Lower lobe of right lung (tissue), 2 donors: ENCODE results near the gene ESPN. TPM values are rescaled to one million over a fixed set of nuclear protein-coding genes. Genes with fewer than 3 reads are reported as not detected.

Experiments
- ATAC-seq, 2 donors: fragments of 200-7000 bp; cut with Tn5 transposase; one replicate each; pipeline ENCODE4 v1.9.1; 2020 to 2022; ENCODE audit warnings: mild to moderate bottlenecking in 2 of 2, moderate library complexity in 2 of 2
- DNase-seq: peaks from one replicate; pipeline ENCODE4 v3.0.0-alpha.2; 2020
- H3K27ac ChIP-seq: fragments of 200-600 bp; one replicate; pipeline ENCODE4 v1.8.0; 2022
- H3K27me3 ChIP-seq: fragments of 200-600 bp; one replicate; pipeline ENCODE4 v1.8.0; 2022; ENCODE audit warnings: low read depth
- H3K36me3 ChIP-seq: fragments of 200-600 bp; one replicate; pipeline ENCODE4 v1.8.0; 2022; ENCODE audit warnings: mild to moderate bottlenecking
- H3K4me1 ChIP-seq: fragments of 200-600 bp; one replicate; pipeline ENCODE4 v1.8.0; 2022
- H3K4me3 ChIP-seq: fragments of 200-600 bp; one replicate; pipeline ENCODE4 v1.8.0; 2022; ENCODE audit warnings: mild to moderate bottlenecking
- H3K9me3 ChIP-seq: fragments of 200-600 bp; one replicate; pipeline ENCODE4 v1.8.0; 2022
- CTCF ChIP-seq: fragments of 200-600 bp; IDR thresholded peaks from one replicate; pipeline ENCODE4 v1.8.0; 2022; ENCODE audit warnings: antibody characterized with exemption, mild to moderate bottlenecking
- intact Hi-C: fragments of 100-400 bp; cut with DNase I; formaldehyde crosslinking; loops from one replicate; pipeline ENCODE4 v1.11.0; 2022
- total RNA-seq: library from RNA; stranded (reverse); fragmentation: NEBNext Ultra II Directional; extraction: Animal tissue kit (Norgen Biotek cat#: 25700); gene quantifications from one replicate; pipeline ENCODE4 v1.2.1, GENCODE V29; 2021
- donor health status: DM: no; HTN: yes; CAD: no; lungs with severe emphysema.

ESPN gene
- total RNA-seq, 1 donor from 2014 or later, result 8.3 TPM

- no peak for TF ChIP-seq CTCF
- H3K9me3 ChIP-seq, result no peaks in the 10 kb centered on the region
- DNase-seq (no peak), ATAC-seq (no peak)
- H3K36me3 ChIP-seq, result no peaks in the 10 kb centered on the region
- no peak overlapping the region for H3K27ac ChIP-seq
- peaks cover 52% of the 10 kb centered on the region for H3K4me1 ChIP-seq
- H3K4me3 ChIP-seq, result no peak overlapping the region
- intact Hi-C loops, result no loop called here
- H3K27me3 ChIP-seq, result peaks cover 98% of the 10 kb centered on the region
Measured at GRCh38 chr1:6421266-6421665, 3.3 kb upstream of the ESPN start.

GRCh38 chr1:6423321-6423999 is 1.1 kb upstream of the ESPN start:
- ATAC-seq, result peak; percentile 67 to 73
- DNase-seq, result peak; percentile 79

GRCh38 chr1:6424000-6424565 is 493 bp upstream of the ESPN start:
- H3K27me3 ChIP-seq, result peaks cover 94% of the 10 kb centered on the region
- intact Hi-C loops, result no loop called here
- H3K27ac ChIP-seq, result no peak overlapping the region
- H3K36me3 ChIP-seq, result no peaks in the 10 kb centered on the region
- H3K4me1 ChIP-seq, result peaks cover 43% of the 10 kb centered on the region
- TF ChIP-seq CTCF, result no peak
- no peak for ATAC-seq
- peak overlapping the region; percentile 32 for H3K4me3 ChIP-seq
- no peaks in the 10 kb centered on the region for H3K9me3 ChIP-seq
- no peak for DNase-seq

More at GRCh38 chr1:6423321-6423999, 1.1 kb upstream of the ESPN start:
- Histone ChIP-seq H3K27ac (no peak overlapping the region), H3K4me3 (peak overlapping the region; percentile 4), H3K27me3 (peaks cover 98% of the 10 kb centered on the region), H3K9me3 (no peaks in the 10 kb centered on the region), H3K4me1 (peaks cover 49% of the 10 kb centered on the region), H3K36me3 (no peaks in the 10 kb centered on the region)
- intact Hi-C loops, result no loop called here
- TF ChIP-seq CTCF, result peak; percentile 71

- Histone ChIP-seq H3K27ac (no peak overlapping the region), H3K4me3 (no peak overlapping the region), H3K27me3 (peaks cover 92% of the 10 kb centered on the region), H3K36me3 (no peaks in the 10 kb centered on the region), H3K4me1 (peaks cover 27% of the 10 kb centered on the region), H3K9me3 (no peaks in the 10 kb centered on the region)
- DNase-seq, result no peak
- TF ChIP-seq CTCF, result no peak
- no peak for ATAC-seq
- intact Hi-C loops, result no loop called here
Measured at GRCh38 chr1:6425658-6426057, 1.1 kb downstream of the ESPN start.

- TF ChIP-seq CTCF, result no peak
- intact Hi-C loops, result no loop called here
- Histone ChIP-seq H3K36me3 (no peaks in the 10 kb centered on the region), H3K4me3 (no peak overlapping the region), H3K27me3 (peaks cover 88% of the 10 kb centered on the region), H3K9me3 (no peaks in the 10 kb centered on the region), H3K4me1 (peaks cover 24% of the 10 kb centered on the region), H3K27ac (no peak overlapping the region)
- ATAC-seq, result no peak
- DNase-seq, result no peak
Measured at GRCh38 chr1:6426277-6426971, 1.8 kb downstream of the ESPN start.
